Measurements from ENCODE around the gene AIRE.
"Not testable (repeated sequence)": the region's sequence is repeated elsewhere in the genome, so short reads cannot be mapped to it uniquely, and the experiment has no call there.

Gene AIRE

DNA sequence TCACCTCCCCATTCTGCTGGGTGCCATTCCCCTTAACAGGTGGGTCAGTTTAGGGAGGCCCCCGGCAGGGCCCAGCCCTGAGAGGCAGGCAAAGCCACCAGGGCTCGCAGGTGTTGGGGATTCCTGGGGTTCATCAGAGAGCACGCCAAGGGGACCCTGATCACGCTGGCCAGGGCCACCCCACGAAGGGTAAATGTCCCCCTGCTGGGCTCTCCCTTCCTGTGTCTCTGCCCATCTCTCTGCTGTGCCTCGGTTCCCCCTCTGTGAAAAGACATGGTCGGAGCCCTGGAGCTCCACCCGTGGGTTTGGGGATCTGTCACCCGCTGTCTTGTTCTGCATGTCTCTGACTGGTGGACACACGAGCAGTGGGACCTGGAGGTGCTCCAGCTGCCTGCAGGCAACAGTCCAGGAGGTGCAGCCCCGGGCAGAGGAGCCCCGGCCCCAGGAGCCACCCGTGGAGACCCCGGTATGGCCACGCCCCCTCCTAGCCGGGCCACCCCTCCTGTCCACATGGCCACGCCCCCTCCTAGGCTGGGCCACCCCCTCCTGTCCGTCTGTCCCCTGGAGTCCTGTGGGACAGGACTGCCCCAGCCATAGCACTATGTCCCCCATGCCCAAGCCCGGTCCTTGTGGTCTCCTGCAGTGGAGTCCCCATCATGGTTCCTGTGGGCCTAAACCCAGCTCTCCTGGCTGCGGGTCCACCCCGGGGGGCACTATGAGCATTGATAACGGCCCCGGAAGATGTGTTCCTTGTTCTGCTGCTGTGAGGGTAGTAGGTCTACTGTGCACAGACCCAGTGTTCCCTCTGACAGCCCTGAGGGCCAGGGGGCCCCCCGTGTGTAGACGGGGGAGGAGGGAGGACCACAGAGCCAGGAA lies 6.5 kb downstream of the AIRE start:
- FAIRE-seq = no peak

DNA sequence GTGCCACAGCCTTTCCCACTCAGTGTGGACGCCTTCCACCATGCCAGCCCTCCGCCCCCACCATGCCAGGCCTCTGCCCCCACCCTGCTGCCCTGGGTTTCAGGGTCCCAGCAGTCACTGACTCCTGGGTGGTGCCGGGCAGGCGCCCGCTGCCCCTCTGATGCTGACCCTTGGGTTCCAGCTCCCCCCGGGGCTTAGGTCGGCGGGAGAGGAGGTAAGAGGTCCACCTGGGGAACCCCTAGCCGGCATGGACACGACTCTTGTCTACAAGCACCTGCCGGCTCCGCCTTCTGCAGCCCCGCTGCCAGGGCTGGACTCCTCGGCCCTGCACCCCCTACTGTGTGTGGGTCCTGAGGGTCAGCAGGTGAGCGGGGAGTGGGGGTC lies 7.1 kb downstream of the AIRE start:
- no peak for FAIRE-seq

DNA sequence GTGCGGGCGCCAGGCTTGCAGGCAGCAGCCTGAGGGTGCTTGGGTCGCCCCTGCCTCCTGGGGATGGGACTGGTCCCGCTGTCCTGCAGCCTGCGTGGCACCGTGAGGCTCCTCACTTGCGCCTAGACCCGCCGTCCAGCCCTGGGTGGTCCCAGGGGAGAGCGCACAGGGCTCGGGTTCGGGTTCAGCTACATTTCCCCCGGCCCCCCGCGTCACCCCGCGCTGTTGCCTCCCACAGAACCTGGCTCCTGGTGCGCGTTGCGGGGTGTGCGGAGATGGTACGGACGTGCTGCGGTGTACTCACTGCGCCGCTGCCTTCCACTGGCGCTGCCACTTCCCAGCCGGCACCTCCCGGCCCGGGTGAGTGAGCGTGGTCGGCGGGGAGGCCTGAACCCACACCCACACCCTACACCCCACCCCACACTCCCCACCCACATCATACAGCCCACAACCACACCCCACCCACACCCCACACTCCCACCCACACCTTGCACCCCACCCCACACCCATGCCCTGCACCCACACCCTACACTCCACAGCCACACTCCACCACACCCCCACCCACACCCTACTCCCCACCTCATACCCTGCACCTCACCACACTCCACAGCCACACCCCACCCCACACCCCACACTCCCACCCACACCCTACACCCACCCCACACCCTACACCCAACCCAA lies 8.0 kb downstream of the AIRE start:
- FAIRE-seq = no peak

DNA sequence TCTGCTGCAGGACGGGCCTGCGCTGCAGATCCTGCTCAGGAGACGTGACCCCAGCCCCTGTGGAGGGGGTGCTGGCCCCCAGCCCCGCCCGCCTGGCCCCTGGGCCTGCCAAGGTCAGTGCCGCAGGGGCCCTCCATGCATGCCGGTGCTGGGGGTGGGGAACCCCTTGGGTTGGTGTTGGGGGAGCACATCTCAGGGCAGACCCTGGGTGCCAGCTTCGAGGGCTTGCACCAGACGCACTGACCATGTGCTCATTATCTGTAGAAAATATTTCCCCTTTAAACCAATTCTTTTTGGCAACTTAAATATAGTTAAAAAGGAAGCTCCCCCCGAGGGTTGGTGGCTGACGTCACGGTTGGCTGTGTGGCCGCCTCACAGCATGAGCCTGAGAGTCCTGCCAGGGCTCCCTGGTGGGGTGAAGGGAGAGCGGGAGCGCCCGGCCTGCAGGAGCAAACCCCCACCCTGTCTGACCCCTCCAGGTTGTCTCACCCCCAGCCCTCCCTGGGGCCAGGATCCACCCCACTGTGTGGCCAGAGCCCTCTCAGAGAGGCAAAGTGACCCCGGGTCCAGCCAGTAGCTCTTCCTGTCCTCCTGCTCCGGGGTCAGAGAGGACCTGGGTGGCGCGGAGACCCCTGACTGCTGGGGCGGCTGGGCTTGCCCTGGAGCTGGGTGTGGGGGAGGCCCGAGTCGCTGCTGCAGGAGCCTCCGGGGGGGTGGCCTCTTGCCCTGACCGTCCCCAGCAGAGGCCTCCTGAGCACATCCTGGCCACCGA lies 8.9 kb downstream of the AIRE start:
- no peak for FAIRE-seq

DNA sequence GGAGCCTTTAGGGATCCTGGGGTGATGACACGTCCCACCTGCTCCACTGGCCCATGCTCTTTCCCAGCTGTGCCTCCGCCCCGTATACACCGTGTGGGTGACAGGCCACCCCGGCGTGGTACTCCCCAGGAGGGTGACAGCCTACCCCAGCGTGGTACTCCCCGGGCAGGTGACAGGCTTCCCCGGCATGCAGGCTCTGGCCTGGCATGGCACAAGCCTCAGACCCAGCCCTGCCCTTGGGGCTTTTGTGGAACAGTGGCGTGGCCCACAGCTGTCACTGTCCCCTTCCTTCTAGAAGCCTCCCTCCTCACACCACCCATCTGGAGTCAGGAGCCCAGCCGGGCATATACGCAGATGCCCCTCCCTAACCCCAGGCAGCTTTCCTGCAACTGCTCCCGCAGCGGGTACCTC lies 9.5 kb downstream of the AIRE start:
- FAIRE-seq = no peak

DNA sequence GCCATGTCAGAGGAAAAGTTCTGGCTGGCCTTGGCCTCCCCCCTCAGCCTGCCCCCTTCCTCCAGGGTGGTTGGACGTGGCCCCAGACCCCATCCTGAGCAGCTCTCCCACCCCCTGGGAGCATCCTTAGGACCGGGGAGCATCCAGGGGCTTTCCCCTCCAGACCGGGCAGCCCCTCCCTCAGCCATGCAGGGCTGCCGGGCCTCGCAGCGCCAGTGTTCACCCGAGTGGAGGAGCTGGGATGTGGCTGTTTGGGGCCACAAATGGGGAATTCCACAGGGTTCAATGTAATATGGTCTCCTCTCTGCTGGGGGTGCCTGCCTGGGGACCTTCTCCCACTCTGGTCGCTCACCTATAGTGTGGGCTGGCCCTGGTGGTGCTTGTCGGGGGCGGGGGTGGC lies 10.0 kb downstream of the AIRE start:
- FAIRE-seq = no peak

DNA sequence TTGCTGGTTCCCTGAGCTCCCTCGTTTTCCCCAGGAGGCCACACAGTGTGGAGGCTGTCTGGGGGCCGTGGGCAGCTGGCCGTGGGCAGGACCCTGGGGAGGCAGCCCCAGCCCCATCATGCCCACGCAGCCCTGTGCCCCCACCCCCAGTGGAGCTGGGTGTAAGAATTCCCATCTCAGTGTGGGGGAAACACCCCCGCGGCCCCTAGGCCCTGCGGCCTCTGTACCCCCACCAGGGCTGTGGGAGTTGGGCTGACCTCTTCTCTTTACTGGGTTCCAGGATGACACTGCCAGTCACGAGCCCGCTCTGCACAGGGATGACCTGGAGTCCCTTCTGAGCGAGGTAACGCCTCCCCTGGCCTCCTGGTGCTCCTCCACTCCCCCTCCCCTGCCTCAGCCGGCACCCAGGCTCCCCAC lies 10.4 kb downstream of the AIRE start:
- no peak for FAIRE-seq

DNA sequence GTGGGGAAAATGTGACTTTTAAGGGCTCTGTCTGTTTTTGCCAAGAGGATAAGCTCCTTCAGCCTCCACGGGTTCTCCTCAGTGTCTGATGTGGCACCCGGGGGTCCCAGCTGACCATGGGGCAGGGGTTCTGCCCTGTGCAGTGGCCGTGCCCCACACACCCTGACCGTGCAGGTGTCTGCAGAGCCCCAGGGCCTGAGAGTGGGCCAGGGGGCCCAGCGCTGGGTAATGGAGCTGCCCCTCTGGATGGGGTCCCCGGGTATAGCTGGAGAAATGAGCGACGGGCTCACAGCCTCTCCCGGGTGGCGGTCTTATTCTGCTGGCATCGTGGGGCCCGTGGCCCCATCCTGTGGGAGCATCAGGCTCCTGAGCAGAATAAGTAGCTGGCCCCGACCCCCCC lies 11.2 kb downstream of the AIRE start:
- FAIRE-seq = no peak

DNA sequence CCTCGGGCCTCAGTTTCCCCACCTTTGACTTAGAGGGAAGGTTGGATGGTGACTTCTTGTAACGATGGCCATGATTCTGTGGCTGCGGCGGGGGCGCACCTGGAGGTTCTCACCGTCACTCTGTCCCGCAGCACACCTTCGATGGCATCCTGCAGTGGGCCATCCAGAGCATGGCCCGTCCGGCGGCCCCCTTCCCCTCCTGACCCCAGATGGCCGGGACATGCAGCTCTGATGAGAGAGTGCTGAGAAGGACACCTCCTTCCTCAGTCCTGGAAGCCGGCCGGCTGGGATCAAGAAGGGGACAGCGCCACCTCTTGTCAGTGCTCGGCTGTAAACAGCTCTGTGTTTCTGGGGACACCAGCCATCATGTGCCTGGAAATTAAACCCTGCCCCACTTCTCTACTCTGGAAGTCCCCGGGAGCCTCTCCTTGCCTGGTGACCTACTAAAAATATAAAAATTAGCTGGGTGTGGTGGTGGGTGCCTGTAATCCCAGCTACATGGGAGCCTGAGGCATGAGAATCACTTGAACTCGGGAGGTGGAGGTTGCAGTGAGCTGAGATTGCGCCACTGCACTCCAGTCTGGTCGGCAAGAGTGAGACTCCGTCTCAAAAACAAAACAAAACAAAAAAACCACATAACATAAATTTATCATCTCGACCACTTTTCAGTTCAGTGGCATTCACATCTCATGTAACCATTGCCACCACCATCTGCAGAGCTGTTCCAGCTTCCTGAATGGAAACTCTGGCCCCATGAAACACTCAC lies 12.0 kb downstream of the AIRE start:
- FAIRE-seq = no peak

DNA sequence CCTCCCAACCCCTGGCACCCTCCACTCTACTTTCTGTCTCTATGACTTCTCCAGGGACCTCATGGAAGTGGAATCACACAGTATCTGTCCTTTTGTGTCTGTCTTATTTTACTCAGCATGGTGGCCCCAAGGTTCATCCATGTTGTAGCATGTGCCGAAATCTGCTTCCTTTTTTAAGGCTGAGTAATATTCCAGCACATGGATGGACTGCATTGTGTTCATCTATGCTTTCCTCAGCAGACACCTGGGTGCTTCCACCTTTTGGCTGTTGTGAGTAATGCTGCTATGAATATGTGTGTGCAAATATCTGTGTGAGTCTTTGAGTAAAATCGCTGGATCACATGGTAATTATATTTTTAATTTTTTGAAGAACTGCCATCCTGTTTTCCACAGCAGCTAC lies 12.6 kb downstream of the AIRE start:
- FAIRE-seq = no peak

DNA sequence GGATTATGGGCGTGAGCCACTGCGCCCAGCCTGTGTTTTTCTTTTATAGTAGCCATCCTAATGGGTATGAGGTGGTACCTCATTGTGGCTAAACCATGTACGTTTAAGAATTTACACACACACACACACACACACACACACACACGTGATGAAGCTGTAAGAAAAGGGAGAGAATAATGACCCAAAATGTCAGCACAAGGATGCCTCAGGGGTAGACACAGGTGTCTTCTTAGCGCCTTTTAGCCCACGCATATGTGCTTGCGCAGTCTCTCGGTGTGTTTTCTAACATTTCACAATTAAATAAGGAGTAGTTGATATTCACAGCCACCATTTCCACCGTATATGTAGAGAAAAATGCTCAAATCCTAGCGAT lies 13.4 kb downstream of the AIRE start:
- no peak for FAIRE-seq

DNA sequence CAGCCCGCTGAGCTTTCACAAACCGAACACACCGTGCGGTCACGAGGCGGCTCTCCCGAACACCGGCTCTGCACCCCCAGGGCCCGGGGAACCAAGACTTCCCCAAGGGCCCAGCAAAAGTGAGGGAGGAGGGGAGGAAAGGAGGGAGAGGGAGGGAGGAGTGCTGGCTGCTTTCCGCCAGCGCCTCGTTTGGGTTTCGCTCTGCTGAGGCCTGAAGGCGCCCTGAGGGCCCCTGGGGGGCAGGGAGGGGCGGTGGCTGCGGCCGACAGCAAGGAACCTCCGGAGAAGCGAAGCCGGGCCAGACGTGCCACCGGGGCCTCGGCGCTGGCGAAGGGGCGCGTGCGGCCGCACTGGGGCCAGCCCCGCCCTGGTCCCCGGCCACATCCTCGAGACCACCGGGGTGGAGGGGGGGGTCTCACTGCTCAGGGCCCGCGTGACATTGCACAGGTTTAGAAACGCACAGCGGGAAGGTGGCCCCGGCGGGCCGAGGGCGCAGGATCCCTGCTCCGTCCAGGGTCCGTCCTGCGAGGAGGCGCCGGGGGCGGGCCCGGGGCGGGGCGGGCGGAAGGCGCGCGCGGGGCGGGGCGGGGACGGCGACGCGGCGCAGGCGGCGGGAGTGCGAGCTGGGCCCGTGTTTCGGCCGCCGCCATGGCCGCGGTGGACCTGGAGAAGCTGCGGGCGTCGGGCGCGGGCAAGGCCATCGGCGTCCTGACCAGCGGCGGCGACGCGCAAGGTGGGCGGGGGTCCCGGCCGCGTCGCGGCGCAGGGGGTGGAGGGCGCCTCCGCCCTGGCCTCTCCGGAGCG lies 14.0 kb downstream of the AIRE start, which contains the start of gene PFKL:
Gene PFKL, plus strand, starts transcription at position 596 of the 804 bp plus-strand sequence. Its CDS starts 53 bp downstream, at position 649.
- no peak for FAIRE-seq

DNA sequence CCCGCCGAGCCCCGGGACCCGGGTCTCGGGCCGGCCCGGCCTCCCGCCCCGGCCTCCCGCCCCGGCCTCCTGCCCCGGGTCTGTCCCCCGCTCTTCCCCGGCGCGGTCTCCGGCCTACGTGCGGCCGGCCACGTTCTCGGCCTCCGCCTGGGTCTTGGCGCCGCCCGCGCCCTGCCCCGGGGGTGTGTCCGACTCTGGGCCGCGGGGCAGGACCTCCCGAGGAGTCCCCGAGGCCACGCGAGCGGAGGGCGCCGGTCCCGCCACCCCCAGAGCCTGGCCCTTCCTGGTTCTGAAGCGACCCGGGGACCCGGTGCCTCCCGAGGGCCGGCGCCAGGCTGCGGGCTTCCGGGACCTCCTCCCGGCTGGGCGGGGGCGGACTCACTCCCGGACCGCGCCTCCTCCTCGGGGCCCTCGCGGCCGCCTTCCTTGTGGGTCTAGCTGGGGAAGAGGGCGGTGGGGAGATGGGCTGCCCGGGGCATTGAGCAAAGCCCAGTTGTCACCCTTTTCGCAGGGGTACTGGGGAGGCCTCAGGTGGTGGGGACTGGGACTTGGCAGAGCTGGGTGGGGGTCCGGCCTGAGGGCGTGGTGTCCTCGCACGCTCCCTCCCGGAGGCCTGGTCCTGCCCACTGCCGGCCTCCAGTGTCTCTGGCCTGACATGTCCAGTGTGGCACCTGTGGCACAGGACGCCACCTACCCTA lies 14.7 kb downstream of the AIRE start:
- no peak for FAIRE-seq

DNA sequence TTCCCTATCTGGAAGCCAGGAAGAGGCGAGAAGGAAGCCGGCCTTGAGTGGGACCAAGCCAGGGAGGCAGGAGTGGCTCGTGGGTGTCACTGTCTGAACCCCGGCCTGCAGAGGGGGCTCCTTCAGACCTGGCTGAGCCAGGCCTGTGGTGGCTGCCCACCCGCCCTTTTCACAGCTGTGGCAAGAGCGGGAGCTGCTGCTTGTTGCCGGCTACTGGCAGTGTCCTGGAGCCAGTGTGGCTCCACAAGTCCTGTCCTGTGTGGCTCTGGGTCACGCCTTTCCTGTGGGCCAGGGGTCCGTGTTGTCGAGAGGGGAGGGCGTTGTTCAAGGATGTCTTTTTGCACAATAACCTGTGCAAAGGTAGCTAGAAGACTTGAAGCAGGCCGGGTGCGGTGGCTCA lies 15.5 kb downstream of the AIRE start:
- no peak for FAIRE-seq

DNA sequence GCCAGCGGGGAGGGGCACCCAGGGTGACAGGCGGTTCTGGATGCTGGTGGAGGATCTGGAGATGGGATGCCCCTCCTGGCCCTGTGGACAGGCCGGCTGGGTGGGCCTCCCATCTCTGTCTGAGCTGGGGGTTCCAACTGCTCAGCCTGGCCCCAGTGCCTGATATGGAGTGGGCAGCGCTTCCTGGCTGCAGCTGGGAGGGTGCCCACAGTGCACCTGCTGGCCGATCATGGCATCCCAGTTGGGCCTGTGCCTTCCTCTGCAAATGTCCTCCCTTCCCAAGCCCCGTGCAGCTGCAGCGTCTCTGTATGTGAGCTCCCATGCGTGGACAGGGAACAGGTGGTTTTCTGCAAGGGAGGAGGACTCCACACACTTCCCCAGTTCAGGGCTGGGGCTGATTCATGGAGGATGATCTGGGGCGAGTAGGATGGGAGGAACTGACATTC lies 16.3 kb downstream of the AIRE start:
- FAIRE-seq = no peak

DNA sequence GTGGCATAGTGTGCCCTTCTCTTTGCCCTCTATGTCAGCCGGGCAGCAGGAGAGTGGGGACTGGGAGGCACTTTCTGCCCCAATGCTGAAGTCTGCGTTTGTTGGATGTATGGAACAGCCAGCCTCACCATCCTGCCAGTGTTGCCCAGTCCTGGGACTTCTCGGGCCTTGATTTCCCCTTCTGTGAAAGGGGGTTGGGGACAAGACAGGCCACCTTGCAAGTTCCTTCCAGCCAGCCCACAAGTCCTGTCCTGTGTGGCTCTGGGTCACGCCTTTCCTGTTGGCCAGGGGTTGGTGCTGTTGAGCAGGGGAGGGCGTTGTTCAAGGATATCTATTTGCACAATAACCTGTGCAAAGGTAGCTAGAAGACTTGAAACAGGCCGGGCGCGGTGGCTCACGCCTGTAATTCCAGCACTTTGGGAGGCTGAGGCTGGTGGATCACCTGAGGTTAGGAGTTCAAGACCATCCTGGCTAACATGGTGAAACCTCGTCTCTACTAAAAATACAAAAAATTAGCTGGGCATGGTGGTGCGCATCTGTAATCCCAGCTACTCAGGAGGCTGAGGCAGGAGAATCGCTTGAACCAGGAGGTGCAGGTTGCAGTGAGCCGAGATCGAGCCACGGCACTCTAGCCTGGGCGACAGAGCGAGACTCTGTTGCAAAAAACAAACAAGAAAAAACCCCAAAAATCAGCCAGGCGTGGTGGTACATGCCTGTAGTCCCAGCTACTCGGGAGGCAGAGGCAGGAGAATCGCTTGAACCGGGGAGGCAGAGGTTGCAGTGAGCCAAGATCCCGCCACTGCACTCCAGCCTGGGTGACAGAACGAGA lies 17.1 kb downstream of the AIRE start:
- not testable (repeated sequence) for FAIRE-seq

DNA sequence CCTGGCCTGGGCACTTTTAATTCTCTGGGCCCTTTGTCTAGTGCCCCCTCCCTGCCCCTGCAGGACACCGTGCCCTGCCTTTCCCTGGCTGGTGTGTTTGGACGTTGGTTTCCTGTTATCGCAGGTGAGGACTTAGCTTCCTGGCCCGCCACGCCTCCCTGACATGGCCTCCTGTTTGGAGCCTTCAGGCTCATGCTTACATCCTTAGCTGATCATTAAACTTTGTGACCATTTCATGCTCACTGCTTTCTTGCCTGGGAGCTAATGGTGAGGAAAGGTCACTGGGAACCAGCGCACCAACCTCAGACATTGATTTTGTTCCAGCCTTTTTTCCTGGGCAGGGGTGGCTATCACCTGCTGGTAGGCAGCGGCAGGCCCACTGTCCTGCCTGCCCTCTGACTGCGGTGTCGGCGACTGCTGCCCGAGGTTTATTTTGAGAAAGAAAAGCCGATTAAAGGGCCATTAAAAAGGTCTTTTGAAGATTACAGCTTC lies 17.9 kb downstream of the AIRE start:
- FAIRE-seq = no peak

DNA sequence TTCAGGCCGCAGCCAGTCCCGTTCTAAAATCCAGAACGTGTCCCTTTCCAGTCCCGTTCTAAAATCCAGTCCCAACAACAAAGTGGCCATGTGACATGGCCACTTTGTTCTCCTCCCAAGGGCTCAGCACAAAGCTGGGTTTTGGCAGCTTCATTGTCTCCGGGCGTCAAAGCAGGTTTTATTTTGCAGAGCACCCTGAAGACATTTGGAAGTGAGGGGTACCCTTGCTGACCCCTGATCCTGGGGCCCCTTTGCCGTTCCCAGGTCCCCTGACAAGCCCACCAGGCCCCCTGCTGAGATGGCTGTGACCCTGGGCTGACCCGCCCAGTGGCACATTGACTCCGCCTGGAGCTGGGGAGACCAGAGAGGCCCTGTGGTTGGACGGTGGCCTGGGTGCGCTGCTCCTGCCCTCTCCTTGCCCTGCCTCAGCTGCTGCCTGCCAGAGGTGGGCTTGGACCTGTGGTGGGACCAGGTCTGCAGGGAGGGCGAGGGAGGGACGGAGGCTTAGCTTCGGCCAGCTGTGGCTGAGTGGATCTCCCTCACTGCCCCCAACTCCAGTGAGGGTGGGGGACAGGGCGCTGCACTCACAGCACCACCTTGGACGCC lies 18.4 kb downstream of the AIRE start:
- FAIRE-seq = no peak

DNA sequence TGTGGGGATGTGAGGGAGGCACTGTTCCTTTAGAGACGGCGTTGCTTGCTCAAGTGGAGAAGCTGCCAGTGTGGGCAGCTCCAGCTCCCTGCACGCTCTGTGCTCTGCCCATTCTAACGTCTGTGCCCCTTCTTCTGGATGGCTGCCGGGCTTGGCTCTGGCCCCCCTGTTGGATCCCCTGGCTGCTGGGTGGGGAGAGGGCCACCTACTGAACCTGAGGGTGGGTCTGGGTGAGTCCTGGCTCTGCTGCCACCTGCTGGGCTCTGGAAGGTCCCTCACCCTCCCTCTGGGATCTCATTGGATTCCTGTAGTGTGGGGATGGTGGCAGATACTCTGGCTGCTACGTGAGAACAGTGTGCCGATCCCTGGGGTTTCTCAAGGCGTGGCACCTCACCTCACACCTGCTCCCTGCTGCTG lies 19.2 kb downstream of the AIRE start:
- no peak for FAIRE-seq

DNA sequence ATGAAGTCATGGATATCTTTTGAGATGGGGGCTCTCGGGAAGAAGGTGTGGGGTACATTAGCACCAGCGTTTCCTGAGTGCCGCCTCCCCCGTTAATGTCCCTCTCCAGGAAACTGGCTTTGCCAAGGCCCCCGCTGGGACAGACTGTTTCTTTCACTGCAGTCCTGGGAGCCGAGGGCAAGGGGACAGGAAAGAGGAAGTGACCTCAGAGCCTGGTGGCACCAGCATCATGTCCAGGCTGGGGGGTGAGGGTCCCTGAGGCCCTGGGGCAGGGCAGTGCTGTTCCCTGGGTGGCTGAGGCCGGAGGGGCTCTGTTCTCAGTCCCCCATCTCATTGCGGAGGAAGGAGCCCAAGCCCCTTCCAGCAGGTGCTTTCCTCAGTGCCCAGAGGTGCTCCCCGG lies 20.0 kb downstream of the AIRE start:
- FAIRE-seq = no peak

Measured in endometrium (tissue), 2 donors.